ENCODE measurements around the gene SH3BP4.

Gene SH3BP4

GRCh38 chr2:235042576-235043515 lies 91.0 kb downstream of the SH3BP4 start:
- no peak for DNase-seq (ENCODE audit: low spot score)

- no peak for DNase-seq (ENCODE audit: low spot score)
Observed at GRCh38 chr2:235043762-235044500, 92.1 kb downstream of the SH3BP4 start.

GRCh38 chr2:235044501-235045271 lies 92.9 kb downstream of the SH3BP4 start:
- peak; percentile 44 for DNase-seq (ENCODE audit: low spot score)

- DNase-seq (ENCODE audit: low spot score), result no peak
Observed at GRCh38 chr2:235045336-235045972, 93.6 kb downstream of the SH3BP4 start.

- DNase-seq (ENCODE audit: low spot score), result no peak
Observed at GRCh38 chr2:235045973-235046343, 94.1 kb downstream of the SH3BP4 start.

- no peak for DNase-seq (ENCODE audit: low spot score)
Observed at GRCh38 chr2:235046589-235046988, 94.8 kb downstream of the SH3BP4 start.

- no peak for DNase-seq (ENCODE audit: low spot score)
Observed at GRCh38 chr2:235047171-235048160, 95.6 kb downstream of the SH3BP4 start.

- DNase-seq (ENCODE audit: low spot score), result no peak
Observed at GRCh38 chr2:235048549-235048948, 96.7 kb downstream of the SH3BP4 start.

GRCh38 chr2:235049069-235049468 lies 97.3 kb downstream of the SH3BP4 start:
- DNase-seq (ENCODE audit: low spot score), result no peak

GRCh38 chr2:235049719-235050118 lies 97.9 kb downstream of the SH3BP4 start:
- DNase-seq (ENCODE audit: low spot score), result no peak

- DNase-seq (ENCODE audit: low spot score), result peak; percentile 96
Observed at GRCh38 chr2:235050980-235051351, 99.1 kb downstream of the SH3BP4 start.

- no peak for DNase-seq (ENCODE audit: low spot score)
Observed at GRCh38 chr2:235051436-235052260, 99.8 kb downstream of the SH3BP4 start.

GRCh38 chr2:235052514-235053354 lies 100.9 kb downstream of the SH3BP4 start:
- DNase-seq (ENCODE audit: low spot score), result no peak

GRCh38 chr2:235053651-235054050 lies 101.8 kb downstream of the SH3BP4 start:
- no peak for DNase-seq (ENCODE audit: low spot score)

- DNase-seq (ENCODE audit: low spot score), result no peak
Observed at GRCh38 chr2:235054475-235054874, 102.7 kb downstream of the SH3BP4 start.

GRCh38 chr2:235054919-235055318 lies 103.1 kb downstream of the SH3BP4 start:
- no peak for DNase-seq (ENCODE audit: low spot score)

- peak; percentile 39 for DNase-seq (ENCODE audit: low spot score)
Observed at GRCh38 chr2:235055891-235056516, 104.2 kb downstream of the SH3BP4 start.

GRCh38 chr2:235056768-235057167 lies 105.0 kb downstream of the SH3BP4 start:
- DNase-seq (ENCODE audit: low spot score), result no peak

Measured in kidney tubule cell (primary cell).